ENCODE data around the gene FGF8.

The FGF8 gene

DNA sequence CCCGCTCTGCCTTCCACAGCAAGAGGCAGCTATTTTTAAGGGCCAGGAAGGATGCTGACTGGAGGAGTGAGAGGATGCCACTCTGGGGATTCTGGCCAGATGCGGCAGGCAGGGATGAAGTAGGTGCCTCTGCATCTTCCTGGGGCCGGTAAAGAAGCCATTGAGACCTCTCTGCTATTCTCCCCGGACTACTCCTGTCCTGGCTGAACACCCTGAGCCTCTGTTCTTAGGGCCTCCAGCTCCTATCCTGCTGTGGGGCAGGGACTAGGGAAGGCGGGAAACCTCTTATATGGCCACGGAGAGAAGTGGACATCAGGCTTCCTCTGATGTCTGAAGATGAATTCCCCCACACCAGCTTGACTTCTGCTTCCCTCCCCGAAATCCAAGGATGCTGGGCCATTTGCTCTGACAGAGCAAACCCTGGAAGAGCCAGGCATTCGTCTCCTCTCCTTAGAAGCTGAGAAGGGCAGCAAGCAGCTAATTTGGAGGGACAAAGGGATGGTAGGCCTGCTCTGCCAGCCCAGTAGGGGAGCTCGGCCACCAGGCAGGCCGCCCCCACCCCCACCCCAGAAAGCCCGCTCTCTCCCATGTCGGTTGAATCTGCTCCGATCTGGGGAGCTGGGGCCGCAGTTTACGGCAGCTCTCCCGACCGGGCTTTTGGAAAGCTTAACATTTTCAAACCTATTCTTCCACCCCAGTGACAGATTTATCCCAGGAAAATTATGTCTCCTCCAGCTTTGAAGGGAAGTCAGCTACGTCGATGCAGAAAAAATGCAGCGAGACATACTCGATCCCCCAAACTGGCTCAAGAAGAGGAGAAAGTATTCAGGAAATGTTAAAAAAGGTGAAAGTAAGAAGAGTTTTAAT is 2.8 kb downstream of the FGF8 start:
- Histone ChIP-seq H3K4me1 (no peaks in the 10 kb centered on the region), H4K20me1 (peaks cover 0 to 68% (median 51%) of the 10 kb centered on the region in 11 experiments; a peak in 18 of 22 replicates), H3K27ac (no peak overlapping the region), H3K9ac (no peak overlapping the region), H3K36me3 (peaks cover 0 to 12% (median 0%) of the 10 kb centered on the region in 11 experiments; a peak in 7 of 22 replicates), H3K4me3 (no peak overlapping the region), H3K27me3 (peaks cover 74 to 99% (median 94%) of the 10 kb centered on the region in 11 experiments), H3K9me3 (replicated peaks in 1 of 11) (no peaks in the 10 kb centered on the region; a peak in 1 of 22 replicates), H3K4me2 (no peak overlapping the region)
- no peak for TF ChIP-seq Cebpa-rat (IDR thresholded peaks at IDR 0.05)

GRCh38 chr10:101772017-101772894 is 3.7 kb downstream of the FGF8 start:
- no peak overlapping the region for H3K27ac ChIP-seq
- TF ChIP-seq Cebpa-rat (IDR thresholded peaks at IDR 0.05): no peak
- no peak overlapping the region for H3K4me2 ChIP-seq
- H3K4me1 ChIP-seq: no peaks in the 10 kb centered on the region
- H3K27me3 ChIP-seq: peaks cover 65 to 99% (median 94%) of the 10 kb centered on the region in 11 experiments
- H3K9me3 ChIP-seq (replicated peaks in 1 of 11): no peaks in the 10 kb centered on the region
- H3K9ac ChIP-seq: no peak overlapping the region
- peaks cover 0 to 3% (median 0%) of the 10 kb centered on the region in 11 experiments; a peak in 2 of 22 replicates for H3K36me3 ChIP-seq
- peaks cover 0 to 59% (median 42%) of the 10 kb centered on the region in 11 experiments; a peak in 16 of 22 replicates for H4K20me1 ChIP-seq
- H3K4me3 ChIP-seq: no peak overlapping the region

DNA sequence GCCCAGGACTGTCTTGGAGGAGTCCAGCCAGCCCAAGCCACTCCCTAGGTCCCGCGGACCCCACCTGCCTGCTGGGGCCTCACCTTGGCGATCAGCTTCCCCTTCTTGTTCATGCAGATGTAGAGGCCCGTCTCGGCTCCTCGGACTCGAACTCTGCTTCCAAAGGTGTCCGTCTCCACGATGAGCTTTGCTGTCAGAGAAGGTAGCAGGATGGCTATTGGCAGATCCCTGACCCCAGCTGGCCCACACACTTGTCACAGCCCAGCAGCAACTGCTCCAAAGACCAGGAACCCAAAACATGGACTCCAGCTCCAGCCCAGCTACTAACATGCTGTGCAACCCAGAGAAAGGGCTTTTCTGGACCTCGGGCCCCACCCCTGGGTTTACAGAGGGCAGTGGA is 4.5 kb downstream of the FGF8 start:
- peaks cover 0 to 50% (median 34%) of the 10 kb centered on the region in 11 experiments; a peak in 16 of 22 replicates for H4K20me1 ChIP-seq
- no peaks in the 10 kb centered on the region for H3K4me1 ChIP-seq
- peaks cover 57 to 99% (median 92%) of the 10 kb centered on the region in 11 experiments for H3K27me3 ChIP-seq
- no peak overlapping the region for H3K4me3 ChIP-seq
- no peak overlapping the region for H3K9ac ChIP-seq
- H3K27ac ChIP-seq: no peak overlapping the region
- no peaks in the 10 kb centered on the region for H3K9me3 ChIP-seq (replicated peaks in 1 of 11)
- H3K4me2 ChIP-seq: no peak overlapping the region
- H3K36me3 ChIP-seq: no peaks in the 10 kb centered on the region
- no peak for TF ChIP-seq Cebpa-rat (IDR thresholded peaks at IDR 0.05)

DNA sequence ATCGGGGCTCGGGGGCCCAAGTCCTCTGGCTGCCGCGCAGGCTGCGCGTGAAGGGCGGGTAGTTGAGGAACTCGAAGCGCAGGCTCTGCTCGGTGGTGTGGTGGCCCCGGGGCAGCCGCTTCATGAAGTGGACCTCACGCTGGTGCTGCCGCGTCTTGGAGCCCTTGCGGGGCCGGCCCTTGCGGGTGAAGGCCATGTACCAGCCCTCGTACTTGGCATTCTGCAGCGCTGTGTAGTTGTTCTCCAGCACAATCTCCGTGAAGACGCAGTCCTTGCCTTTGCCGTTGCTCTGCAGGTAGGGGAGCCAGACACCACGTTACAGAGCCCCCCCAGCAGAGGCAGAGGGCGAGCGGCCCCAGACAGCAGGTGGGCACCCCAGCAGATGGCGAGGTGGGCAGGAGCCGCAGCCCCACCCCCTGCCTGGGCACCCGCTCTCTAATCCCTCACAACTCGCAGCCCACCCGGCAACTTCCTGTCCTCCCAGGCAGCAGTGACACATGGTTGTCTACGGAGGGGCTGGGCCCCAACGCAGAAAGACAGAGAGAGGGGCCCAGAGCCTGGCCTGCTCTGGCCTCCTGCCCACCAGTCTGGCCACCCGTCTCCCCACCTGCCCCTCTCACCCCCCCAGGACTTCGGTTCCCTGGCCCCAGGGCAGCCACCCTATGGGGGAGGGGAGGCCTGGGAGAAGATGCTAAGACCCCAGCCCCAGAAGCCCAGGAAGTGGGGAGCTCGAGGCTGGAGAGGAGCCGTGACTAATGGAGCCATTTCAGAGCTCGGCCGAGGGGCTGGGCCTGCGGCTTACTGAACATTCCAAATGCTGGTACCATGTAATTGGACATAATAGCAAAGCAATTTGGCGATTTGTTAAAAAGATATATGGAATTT is 5.3 kb downstream of the FGF8 start:
- TF ChIP-seq Cebpa-rat (IDR thresholded peaks at IDR 0.05): no peak
- Histone ChIP-seq H4K20me1 (peaks cover 0 to 49% (median 33%) of the 10 kb centered on the region in 11 experiments; a peak in 16 of 22 replicates), H3K4me3 (no peak overlapping the region), H3K27ac (no peak overlapping the region), H3K9me3 (replicated peaks in 1 of 11) (no peaks in the 10 kb centered on the region), H3K9ac (no peak overlapping the region), H3K4me2 (no peak overlapping the region), H3K36me3 (no peaks in the 10 kb centered on the region), H3K4me1 (no peaks in the 10 kb centered on the region), H3K27me3 (peaks cover 51 to 94% (median 85%) of the 10 kb centered on the region in 11 experiments)

GRCh38 chr10:101769541-101770180 is 6.3 kb downstream of the FGF8 start:
- H3K27ac ChIP-seq: no peak overlapping the region
- no peak overlapping the region for H3K4me2 ChIP-seq
- H3K27me3 ChIP-seq: peaks cover 42 to 91% (median 76%) of the 10 kb centered on the region in 11 experiments
- no peaks in the 10 kb centered on the region for H3K9me3 ChIP-seq (replicated peaks in 1 of 11)
- peaks cover 0 to 40% (median 25%) of the 10 kb centered on the region in 11 experiments; a peak in 16 of 22 replicates for H4K20me1 ChIP-seq
- H3K36me3 ChIP-seq: no peaks in the 10 kb centered on the region
- TF ChIP-seq Cebpa-rat (IDR thresholded peaks at IDR 0.05): no peak
- no peaks in the 10 kb centered on the region for H3K4me1 ChIP-seq
- H3K4me3 ChIP-seq: no peak overlapping the region
- H3K9ac ChIP-seq: no peak overlapping the region

GRCh38 chr10:101768791-101769170 is 7.1 kb downstream of the FGF8 start:
- Histone ChIP-seq H3K27me3 (peaks cover 33 to 84% (median 67%) of the 10 kb centered on the region in 11 experiments), H3K36me3 (no peaks in the 10 kb centered on the region), H3K27ac (no peak overlapping the region), H3K9me3 (replicated peaks in 1 of 11) (no peaks in the 10 kb centered on the region), H3K4me2 (no peak overlapping the region), H3K4me3 (no peak overlapping the region), H4K20me1 (peaks cover 0 to 31% (median 17%) of the 10 kb centered on the region in 11 experiments; a peak in 15 of 22 replicates), H3K4me1 (no peaks in the 10 kb centered on the region), H3K9ac (no peak overlapping the region)
- TF ChIP-seq Cebpa-rat (IDR thresholded peaks at IDR 0.05): no peak

- H3K9me3 ChIP-seq (replicated peaks in 1 of 11): no peaks in the 10 kb centered on the region
- H3K4me2 ChIP-seq: no peak overlapping the region
- H3K27ac ChIP-seq: no peak overlapping the region
- H3K36me3 ChIP-seq: no peaks in the 10 kb centered on the region
- peaks cover 27 to 78% (median 61%) of the 10 kb centered on the region in 11 experiments for H3K27me3 ChIP-seq
- H4K20me1 ChIP-seq: peaks cover 0 to 27% (median 12%) of the 10 kb centered on the region in 11 experiments; a peak in 14 of 22 replicates
- no peaks in the 10 kb centered on the region for H3K4me1 ChIP-seq
- no peak for TF ChIP-seq Cebpa-rat (IDR thresholded peaks at IDR 0.05)
- no peak overlapping the region for H3K9ac ChIP-seq
- H3K4me3 ChIP-seq: no peak overlapping the region
Measured at GRCh38 chr10:101767966-101768790, 7.7 kb downstream of the FGF8 start.
